MM.1S (cell line): ENCODE data around the gene C12orf60.

Experiments used
- DNase-seq: peaks from one replicate; pipeline ENCODE4 v3.0.0-alpha.2; 2015
- H2AFZ ChIP-seq: fragments of 300-600 bp; sonication (generic); 2 replicates; pipeline ENCODE4 v1.6.0; 2016; ENCODE audit warnings: antibody characterized with exemption, low read length
- H3F3A ChIP-seq: fragments of 300-600 bp; sonication (generic); 2 replicates; pipeline ENCODE4 v1.6.1; 2016; ENCODE audit warnings: mild to moderate bottlenecking, antibody characterized with exemption, low read length, moderate library complexity, mixed read lengths; ENCODE audit not compliant: insufficient read depth
- H3K27ac ChIP-seq: fragments of 300-600 bp; sonication (generic); 2 replicates; pipeline ENCODE4 v1.5.1; 2016; ENCODE audit warnings: mild to moderate bottlenecking, low read length
- H3K27me3 ChIP-seq: fragments of 300-600 bp; sonication (generic); replicated peaks from 2 replicates; pipeline ENCODE4 v1.6.0; 2016; ENCODE audit warnings: low read length; ENCODE audit not compliant: insufficient read depth
- H3K36me3 ChIP-seq: fragments of 300-600 bp; sonication (generic); replicated peaks from 2 replicates; pipeline ENCODE4 v1.6.1; 2016; ENCODE audit warnings: mild to moderate bottlenecking, low read length, mixed read lengths; ENCODE audit not compliant: insufficient read depth
- H3K4me1 ChIP-seq: fragments of 300-600 bp; sonication (generic); 2 replicates; pipeline ENCODE4 v1.6.1; 2016; ENCODE audit warnings: low read length, mixed read lengths
- H3K4me2 ChIP-seq: fragments of 300-600 bp; sonication (generic); 2 replicates; pipeline ENCODE4 v1.6.0; 2016; ENCODE audit warnings: low read depth, low read length
- H3K4me3 ChIP-seq: fragments of 300-600 bp; sonication (generic); 2 replicates; pipeline ENCODE4 v1.5.1; 2016; ENCODE audit warnings: low read length, mixed read lengths
- H3K79me2 ChIP-seq: fragments of 300-600 bp; sonication (generic); 2 replicates; pipeline ENCODE4 v1.6.1; 2016; ENCODE audit warnings: mixed run types, low read length, mixed read lengths
- H3K9ac ChIP-seq: fragments of 300-600 bp; sonication (generic); 2 replicates; pipeline ENCODE4 v1.6.1; 2016; ENCODE audit warnings: low read length, mixed read lengths
- H3K9me2 ChIP-seq: fragments of 300-600 bp; sonication (generic); replicated peaks from 2 replicates; pipeline ENCODE4 v1.6.1; 2016; ENCODE audit warnings: mild to moderate bottlenecking, low read length, mixed read lengths; ENCODE audit not compliant: insufficient read depth
- H3K9me3 ChIP-seq: fragments of 300-600 bp; sonication (generic); replicated peaks from 2 replicates; pipeline ENCODE4 v1.6.1; 2016; ENCODE audit warnings: mild to moderate bottlenecking, low read length, mixed read lengths; ENCODE audit not compliant: insufficient read depth
- H4K20me1 ChIP-seq: fragments of 300-600 bp; sonication (generic); 2 replicates; pipeline ENCODE4 v1.6.1; 2016; ENCODE audit warnings: mild to moderate bottlenecking, low read length, moderate library complexity, mixed read lengths; ENCODE audit not compliant: insufficient read depth
- EZH2 ChIP-seq: fragments of 300-600 bp; sonication (generic); optimal IDR thresholded peaks from 2 replicates; pipeline ENCODE3; 2017; ENCODE audit warnings: low read depth, mild to moderate bottlenecking, antibody characterized with exemption, low read length, mixed read lengths
- EZH2phosphoT487 ChIP-seq: fragments of 300-600 bp; sonication (generic); IDR thresholded peaks from 2 replicates; pipeline ENCODE4 v1.6.1; 2018; ENCODE audit warnings: antibody characterized with exemption, low read length
- TF ChIP-seq, protein P1 (sequence below): fragments of 300-600 bp; sonication (generic); IDR thresholded peaks from 2 replicates; pipeline ENCODE4 v1.5.1; 2016; ENCODE audit warnings: antibody characterized with exemption, low read length, mixed read lengths

The C12orf60 gene

DNA sequence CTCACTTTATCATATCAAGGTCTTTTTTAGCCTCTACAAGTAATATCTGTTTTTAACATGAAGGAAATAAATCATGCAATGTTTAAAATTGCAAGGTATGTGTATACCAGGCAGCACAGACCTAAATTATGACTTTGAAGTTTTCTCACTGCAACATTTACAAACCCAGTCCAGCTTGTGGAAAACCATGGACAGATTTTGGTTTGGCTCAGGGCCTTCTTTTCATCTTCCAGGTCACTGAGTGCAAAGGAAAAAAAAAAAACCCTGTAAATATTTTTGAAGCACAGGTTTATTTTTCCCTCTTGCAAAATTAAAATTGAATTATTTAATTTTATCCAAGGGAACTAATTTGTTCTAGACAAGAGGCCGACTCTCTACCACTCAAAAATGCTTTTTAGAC lies 68.4 kb downstream of the C12orf60 start:
- Histone ChIP-seq H4K20me1 (no peaks in the 10 kb centered on the region), H3K36me3 (no peaks in the 10 kb centered on the region), H3K27me3 (no peaks in the 10 kb centered on the region), H2AFZ (no peak overlapping the region), H3K79me2 (no peaks in the 10 kb centered on the region), H3F3A (no peaks in the 10 kb centered on the region), H3K4me1 (peaks cover 10% of the 10 kb centered on the region), H3K9ac (no peak overlapping the region), H3K4me2 (no peak overlapping the region), H3K9me2 (no peaks in the 10 kb centered on the region), H3K27ac (no peak overlapping the region), H3K9me3 (no peaks in the 10 kb centered on the region), H3K4me3 (no peak overlapping the region)
- no peak for DNase-seq
- TF ChIP-seq, protein P1, sequence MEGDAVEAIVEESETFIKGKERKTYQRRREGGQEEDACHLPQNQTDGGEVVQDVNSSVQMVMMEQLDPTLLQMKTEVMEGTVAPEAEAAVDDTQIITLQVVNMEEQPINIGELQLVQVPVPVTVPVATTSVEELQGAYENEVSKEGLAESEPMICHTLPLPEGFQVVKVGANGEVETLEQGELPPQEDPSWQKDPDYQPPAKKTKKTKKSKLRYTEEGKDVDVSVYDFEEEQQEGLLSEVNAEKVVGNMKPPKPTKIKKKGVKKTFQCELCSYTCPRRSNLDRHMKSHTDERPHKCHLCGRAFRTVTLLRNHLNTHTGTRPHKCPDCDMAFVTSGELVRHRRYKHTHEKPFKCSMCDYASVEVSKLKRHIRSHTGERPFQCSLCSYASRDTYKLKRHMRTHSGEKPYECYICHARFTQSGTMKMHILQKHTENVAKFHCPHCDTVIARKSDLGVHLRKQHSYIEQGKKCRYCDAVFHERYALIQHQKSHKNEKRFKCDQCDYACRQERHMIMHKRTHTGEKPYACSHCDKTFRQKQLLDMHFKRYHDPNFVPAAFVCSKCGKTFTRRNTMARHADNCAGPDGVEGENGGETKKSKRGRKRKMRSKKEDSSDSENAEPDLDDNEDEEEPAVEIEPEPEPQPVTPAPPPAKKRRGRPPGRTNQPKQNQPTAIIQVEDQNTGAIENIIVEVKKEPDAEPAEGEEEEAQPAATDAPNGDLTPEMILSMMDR: no peak
- no peak for TF ChIP-seq EZH2
- no peak for TF ChIP-seq EZH2phosphoT487

DNA sequence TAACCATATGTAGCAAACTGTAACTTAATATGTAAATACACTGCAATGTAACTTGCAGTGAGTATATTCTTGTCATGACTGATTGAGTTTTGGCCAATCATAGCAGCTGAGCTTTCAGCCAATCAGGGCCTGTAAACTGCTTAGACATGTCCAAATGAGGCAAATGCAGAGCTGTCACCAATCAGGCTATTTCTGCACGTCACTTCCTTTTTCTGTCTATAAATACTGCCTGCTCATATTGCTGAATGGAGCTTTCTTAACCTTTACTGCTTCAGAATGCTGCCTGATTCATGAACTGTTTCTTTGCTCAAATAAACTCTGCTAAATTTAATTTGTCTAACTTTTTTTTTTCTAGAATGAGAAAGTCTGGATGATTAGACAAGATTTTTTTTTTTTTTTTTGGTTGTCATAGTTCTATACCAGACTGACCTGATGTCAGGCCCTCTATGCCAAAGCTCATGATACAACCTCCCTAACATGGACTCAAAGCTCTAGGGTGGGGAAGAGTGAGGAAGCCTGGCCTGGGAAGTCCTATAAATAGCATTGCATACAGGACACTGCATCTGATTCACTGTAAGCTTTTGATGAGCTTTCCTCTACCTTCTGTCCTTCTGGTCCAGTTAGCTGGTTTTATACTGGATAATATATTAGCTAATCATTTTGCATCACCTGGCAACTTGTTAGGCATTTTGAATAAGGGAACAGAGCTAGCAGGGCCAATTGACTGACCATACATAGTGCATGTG lies 70.1 kb downstream of the C12orf60 start:
- peak; percentile 27 for DNase-seq
- Histone ChIP-seq H3K27me3 (no peaks in the 10 kb centered on the region), H3K9me3 (no peaks in the 10 kb centered on the region), H3K27ac (no peak overlapping the region), H3K36me3 (no peaks in the 10 kb centered on the region), H3K4me2 (peak overlapping the region; percentile 5; the same call in 1 of the 2 replicates), H3F3A (no peaks in the 10 kb centered on the region), H3K4me3 (no peak overlapping the region), H4K20me1 (no peaks in the 10 kb centered on the region), H2AFZ (peak overlapping the region; percentile 20; the same call in 1 of the 2 replicates), H3K9ac (no peak overlapping the region), H3K9me2 (no peaks in the 10 kb centered on the region), H3K4me1 (peaks cover 10% of the 10 kb centered on the region), H3K79me2 (no peaks in the 10 kb centered on the region)
- TF ChIP-seq, protein P1: no peak
- TF ChIP-seq EZH2 (no peak), EZH2phosphoT487 (no peak)
